SU-DHL-6 (cell line): Measurements from ENCODE around the gene LRRC4.

ENCODE experiments used
- H2AFZ ChIP-seq: fragments of 200-600 bp; sonication (generic); 2 replicates; pipeline ENCODE4 v1.6.1; 2014; ENCODE audit warnings: low read depth, mild to moderate bottlenecking, moderate library complexity, mixed read lengths, antibody characterized with exemption, low read length; ENCODE audit not compliant: severe bottlenecking
- H3F3A ChIP-seq: fragments of 200-600 bp; shearing (Covaris generic); 2 replicates; pipeline ENCODE4 v1.6.0; 2016; ENCODE audit warnings: antibody characterized with exemption, mild to moderate bottlenecking; ENCODE audit not compliant: insufficient read depth
- H3K27ac ChIP-seq: fragments of 200-600 bp; sonication (generic); 2 replicates; pipeline ENCODE4 v1.5.1; 2016; ENCODE audit warnings: low read depth, mild to moderate bottlenecking, low read length, moderate library complexity, mixed read lengths
- H3K27me3 ChIP-seq: fragments of 200-600 bp; sonication (generic), shearing (Covaris generic); 2 replicates; pipeline ENCODE4 v1.6.0; 2014; ENCODE audit warnings: mild to moderate bottlenecking, low read length
- H3K36me3 ChIP-seq: fragments of 200-600 bp; sonication (generic); 2 replicates; pipeline ENCODE4 v1.6.1; 2014; ENCODE audit warnings: mild to moderate bottlenecking, low read length, mixed read lengths
- H3K4me2 ChIP-seq: fragments of 300-600, 200-600 bp; shearing (Covaris generic), sonication (generic); 2 replicates; pipeline ENCODE4 v1.6.0; 2014; ENCODE audit warnings: low read length, low read depth, mild to moderate bottlenecking; ENCODE audit not compliant: poor library complexity, severe bottlenecking
- H3K4me3 ChIP-seq: fragments of 200-600 bp; sonication (generic); 2 replicates; pipeline ENCODE4 v1.5.1; 2014; ENCODE audit warnings: antibody characterized with exemption, low read length, mild to moderate bottlenecking, mixed read lengths; ENCODE audit not compliant: insufficient read depth, poor library complexity, severe bottlenecking
- H3K79me2 ChIP-seq: fragments of 200-600 bp; sonication (generic); 2 replicates; pipeline ENCODE4 v1.6.1; 2014; ENCODE audit warnings: mild to moderate bottlenecking, low read length, moderate library complexity; ENCODE audit not compliant: insufficient read depth
- H3K9ac ChIP-seq: fragments of 200-600 bp; sonication (generic); 2 replicates; pipeline ENCODE4 v1.7.0; 2014; ENCODE audit warnings: mild to moderate bottlenecking, low read length
- H3K9me2 ChIP-seq: fragments of 200-600 bp; sonication (generic); replicated peaks from 2 replicates; pipeline ENCODE4 v1.6.1; 2014; ENCODE audit warnings: low read length; ENCODE audit not compliant: insufficient read depth
- H3K9me3 ChIP-seq: fragments of 200-600 bp; sonication (generic); 2 replicates; pipeline ENCODE4 v1.6.1; 2014; ENCODE audit warnings: low read length, mixed read lengths; ENCODE audit not compliant: insufficient read depth
- H4K20me1 ChIP-seq: fragments of 200-600 bp; sonication (generic); 2 replicates; pipeline ENCODE4 v1.6.1; 2014; ENCODE audit warnings: low read depth, mild to moderate bottlenecking, antibody characterized with exemption, low read length, moderate library complexity, mixed read lengths
- CTCF ChIP-seq: fragments of 200-600 bp; sonication (generic); IDR thresholded peaks from one replicate; pipeline ENCODE4 v1.5.1; 2017; ENCODE audit warnings: antibody characterized with exemption, mild to moderate bottlenecking, low read length, moderate library complexity; ENCODE audit not compliant: insufficient read depth, poor library complexity, severe bottlenecking
- EZH2phosphoT487 ChIP-seq: fragments of 200-600 bp; sonication (generic), shearing (Covaris generic); conservative IDR thresholded peaks from 2 replicates; pipeline ENCODE4 v1.6.1; 2018; ENCODE audit warnings: mild to moderate bottlenecking, antibody characterized with exemption, low read length, moderate library complexity, mixed read lengths

LRRC4 gene

GRCh38 chr7:128008744-128009143 is 22.5 kb downstream of the LRRC4 start:
- H2AFZ ChIP-seq = no peak overlapping the region
- no peaks in the 10 kb centered on the region for H3K36me3 ChIP-seq
- no peaks in the 10 kb centered on the region for H3K9me2 ChIP-seq

DNA sequence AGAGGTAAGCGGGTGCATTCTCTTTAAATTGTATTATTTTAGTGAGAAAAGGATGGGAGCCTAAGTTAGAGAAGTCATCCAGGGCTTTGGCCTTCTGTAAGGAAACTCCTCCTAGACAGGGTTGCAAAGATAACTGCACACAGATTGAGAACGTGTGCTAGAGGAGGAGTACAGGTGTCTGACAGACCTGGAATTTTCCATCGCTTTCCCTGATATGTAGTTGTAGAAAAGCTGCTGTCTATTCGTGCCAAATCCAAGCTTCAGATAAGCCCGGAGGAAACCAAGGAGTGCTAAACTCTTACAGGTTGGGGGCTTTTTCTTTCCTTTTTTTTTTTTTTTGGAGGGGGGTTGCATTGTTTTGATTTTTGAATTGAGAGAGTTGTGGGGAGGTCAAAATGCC is 23.1 kb downstream of the LRRC4 start:
- Histone ChIP-seq H2AFZ (no peak overlapping the region), H3K9me3 (no peaks in the 10 kb centered on the region), H3K9ac (no peak overlapping the region), H3K4me2 (no peak overlapping the region), H3K27ac (no peak overlapping the region), H3K27me3 (no peaks in the 10 kb centered on the region), H3F3A (no peaks in the 10 kb centered on the region), H4K20me1 (no peaks in the 10 kb centered on the region), H3K4me3 (no peak overlapping the region), H3K9me2 (no peaks in the 10 kb centered on the region), H3K36me3 (no peaks in the 10 kb centered on the region), H3K79me2 (no peaks in the 10 kb centered on the region)
- TF ChIP-seq EZH2phosphoT487 = no peak
- TF ChIP-seq CTCF = no peak

More at GRCh38 chr7:128008744-128009143, 22.5 kb downstream of the LRRC4 start:
- H3K4me3 ChIP-seq = no peak overlapping the region
- no peaks in the 10 kb centered on the region for H3F3A ChIP-seq
- H3K27ac ChIP-seq = no peak overlapping the region
- no peaks in the 10 kb centered on the region for H3K27me3 ChIP-seq
- H3K79me2 ChIP-seq = no peaks in the 10 kb centered on the region
- no peak overlapping the region for H3K9ac ChIP-seq
- H3K4me2 ChIP-seq = no peak overlapping the region
- no peaks in the 10 kb centered on the region for H3K9me3 ChIP-seq
- H4K20me1 ChIP-seq = no peaks in the 10 kb centered on the region
- TF ChIP-seq EZH2phosphoT487 = no peak
- no peak for TF ChIP-seq CTCF

DNA sequence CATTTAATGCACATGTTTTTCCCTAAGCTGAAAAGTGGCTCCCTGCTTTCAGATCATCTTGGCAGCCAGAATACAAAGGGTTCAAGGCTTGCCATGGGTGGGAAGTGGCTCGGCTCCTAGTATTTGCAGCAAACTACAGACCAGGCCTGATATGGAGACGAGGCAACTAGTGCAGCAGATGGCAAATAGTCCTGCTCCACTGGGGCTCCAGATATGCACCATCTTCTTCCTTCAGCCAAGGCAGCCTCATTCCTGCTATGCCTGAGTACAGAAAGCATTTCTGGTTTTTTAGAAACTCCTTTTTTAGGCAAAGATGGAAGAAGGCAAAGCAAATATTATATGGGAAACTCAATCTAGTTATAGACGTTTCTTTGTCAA is 23.9 kb downstream of the LRRC4 start:
- Histone ChIP-seq H3K4me2 (no peak overlapping the region), H4K20me1 (no peaks in the 10 kb centered on the region), H3K79me2 (no peaks in the 10 kb centered on the region), H3K27ac (no peak overlapping the region), H3K4me3 (no peak overlapping the region), H3K36me3 (no peaks in the 10 kb centered on the region), H3K9ac (no peak overlapping the region), H2AFZ (no peak overlapping the region), H3K27me3 (no peaks in the 10 kb centered on the region), H3K9me3 (no peaks in the 10 kb centered on the region), H3F3A (no peaks in the 10 kb centered on the region), H3K9me2 (no peaks in the 10 kb centered on the region)
- TF ChIP-seq EZH2phosphoT487 = no peak
- no peak for TF ChIP-seq CTCF
